Measurements from ENCODE around the gene ERGIC2.

DNA sequence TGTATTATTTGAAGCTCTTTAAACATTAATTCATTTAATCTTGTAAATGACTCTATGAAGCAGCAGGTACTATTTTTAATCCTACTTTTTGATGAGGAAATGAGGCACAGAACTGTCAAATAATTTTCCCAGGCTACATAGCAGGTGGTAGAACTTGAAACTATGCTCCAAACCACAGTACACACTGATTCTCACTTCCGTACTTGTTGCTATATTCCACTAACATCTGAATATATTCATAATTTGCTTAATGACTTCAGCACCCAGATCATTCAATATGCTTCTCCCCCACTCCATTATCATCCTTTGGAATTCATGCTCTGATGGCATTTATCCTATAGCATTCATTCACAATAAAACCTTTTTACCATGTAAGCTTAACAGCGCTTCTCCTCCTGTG, 4.9 kb downstream of the ERGIC2 start:
- TF ChIP-seq POLR2A (IDR thresholded peaks at IDR 0.05) (no peak), POLR2AphosphoS5 (IDR thresholded peaks at IDR 0.05) (no peak), EP300 (IDR thresholded peaks at IDR 0.05; ENCODE audit: low read depth) (no peak)
- TF ChIP-seq, protein P1, sequence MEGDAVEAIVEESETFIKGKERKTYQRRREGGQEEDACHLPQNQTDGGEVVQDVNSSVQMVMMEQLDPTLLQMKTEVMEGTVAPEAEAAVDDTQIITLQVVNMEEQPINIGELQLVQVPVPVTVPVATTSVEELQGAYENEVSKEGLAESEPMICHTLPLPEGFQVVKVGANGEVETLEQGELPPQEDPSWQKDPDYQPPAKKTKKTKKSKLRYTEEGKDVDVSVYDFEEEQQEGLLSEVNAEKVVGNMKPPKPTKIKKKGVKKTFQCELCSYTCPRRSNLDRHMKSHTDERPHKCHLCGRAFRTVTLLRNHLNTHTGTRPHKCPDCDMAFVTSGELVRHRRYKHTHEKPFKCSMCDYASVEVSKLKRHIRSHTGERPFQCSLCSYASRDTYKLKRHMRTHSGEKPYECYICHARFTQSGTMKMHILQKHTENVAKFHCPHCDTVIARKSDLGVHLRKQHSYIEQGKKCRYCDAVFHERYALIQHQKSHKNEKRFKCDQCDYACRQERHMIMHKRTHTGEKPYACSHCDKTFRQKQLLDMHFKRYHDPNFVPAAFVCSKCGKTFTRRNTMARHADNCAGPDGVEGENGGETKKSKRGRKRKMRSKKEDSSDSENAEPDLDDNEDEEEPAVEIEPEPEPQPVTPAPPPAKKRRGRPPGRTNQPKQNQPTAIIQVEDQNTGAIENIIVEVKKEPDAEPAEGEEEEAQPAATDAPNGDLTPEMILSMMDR (IDR thresholded peaks at IDR 0.05) = no peak

Measured in transverse colon (tissue), 4 donors.